ENCODE measurements around the gene ZNF664. TPM values are rescaled to one million over a fixed set of nuclear protein-coding genes. Genes with fewer than 3 reads are reported as not detected.

The ZNF664 gene
- polyA plus RNA-seq, 2 donors = 16.6 to 18.3 TPM

GRCh38 chr12:124002021-124002644 is 29.1 kb downstream of the ZNF664 start:
- H3K9me3 ChIP-seq (ENCODE audit: control insufficient read depth in 2 of 2, insufficient read depth in 1 of 2, low read depth in 1 of 2, low read length in 1 of 2) = no peaks in the 10 kb centered on the region
- H3K27ac ChIP-seq (ENCODE audit: low read depth in 2 of 2, low read length in 1 of 2) = no peak overlapping the region
- WGBS, 2 donors = 84 to 90% methylated on average over 6 of the region's 6 CpGs
- no peaks in the 10 kb centered on the region for H3K27me3 ChIP-seq (ENCODE audit: control insufficient read depth in 1 of 2, insufficient read depth in 2 of 2, low read length in 2 of 2)
- H3K36me3 ChIP-seq (ENCODE audit: control insufficient read depth in 2 of 2, insufficient read depth in 2 of 2, low read length in 1 of 2) = peaks cover 5 to 15% of the 10 kb centered on the region in 2 donors
- no peaks in the 10 kb centered on the region for H3K4me1 ChIP-seq (ENCODE audit: control insufficient read depth in 2 of 2, insufficient read depth in 2 of 2, low read length in 1 of 2)
- H3K4me3 ChIP-seq (ENCODE audit: low read depth in 1 of 2, low read length in 2 of 2) = no peak overlapping the region

GRCh38 chr12:124002654-124003053 is 29.6 kb downstream of the ZNF664 start:
- WGBS, 2 donors = 53 to 55% methylated on average over 2 of the region's 2 CpGs
- Histone ChIP-seq H3K36me3 (ENCODE audit: control insufficient read depth in 2 of 2, insufficient read depth in 2 of 2, low read length in 1 of 2) (peaks cover 5 to 15% of the 10 kb centered on the region in 2 donors), H3K27me3 (ENCODE audit: control insufficient read depth in 1 of 2, insufficient read depth in 2 of 2, low read length in 2 of 2) (no peaks in the 10 kb centered on the region), H3K4me1 (ENCODE audit: control insufficient read depth in 2 of 2, insufficient read depth in 2 of 2, low read length in 1 of 2) (no peaks in the 10 kb centered on the region), H3K27ac (ENCODE audit: low read depth in 2 of 2, low read length in 1 of 2) (no peak overlapping the region), H3K4me3 (ENCODE audit: low read depth in 1 of 2, low read length in 2 of 2) (no peak overlapping the region), H3K9me3 (ENCODE audit: control insufficient read depth in 2 of 2, insufficient read depth in 1 of 2, low read depth in 1 of 2, low read length in 1 of 2) (no peaks in the 10 kb centered on the region)

DNA sequence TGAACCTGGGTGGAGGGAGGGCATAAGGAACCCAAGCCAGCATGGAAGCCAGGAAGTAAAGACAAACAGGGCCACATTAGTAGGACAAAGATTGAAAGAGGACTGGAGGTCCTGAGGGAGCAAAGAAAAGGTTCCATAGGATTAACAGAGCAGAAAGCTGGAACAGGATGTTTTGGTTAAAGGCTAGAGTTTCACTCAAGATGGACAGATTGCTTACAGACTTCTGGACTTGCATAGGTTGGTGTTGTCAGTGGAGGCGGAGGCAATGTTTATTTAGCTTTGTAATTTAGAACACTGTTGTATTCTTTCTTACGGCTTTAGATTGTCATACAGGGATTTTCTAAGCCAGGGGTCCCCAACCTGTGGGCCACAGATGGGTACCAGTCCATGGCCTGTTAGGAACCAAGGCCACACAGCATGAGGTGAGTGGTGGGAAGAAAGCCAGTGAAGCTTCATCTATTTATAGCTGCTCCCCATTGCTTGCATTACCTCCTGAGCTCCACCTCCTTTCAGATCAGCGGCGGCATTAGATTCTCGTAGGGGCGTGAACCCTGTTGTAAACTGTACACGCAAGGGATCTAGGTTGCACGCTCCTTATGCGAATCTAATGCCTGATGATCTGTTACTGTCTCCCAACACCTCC is 31.3 kb downstream of the ZNF664 start:
- Histone ChIP-seq H3K36me3 (ENCODE audit: control insufficient read depth in 2 of 2, insufficient read depth in 2 of 2, low read length in 1 of 2) (peaks cover 0 to 12% of the 10 kb centered on the region in 2 donors), H3K4me1 (ENCODE audit: control insufficient read depth in 2 of 2, insufficient read depth in 2 of 2, low read length in 1 of 2) (no peaks in the 10 kb centered on the region), H3K4me3 (ENCODE audit: low read depth in 1 of 2, low read length in 2 of 2) (no peak overlapping the region), H3K27ac (ENCODE audit: low read depth in 2 of 2, low read length in 1 of 2) (no peak overlapping the region), H3K27me3 (ENCODE audit: control insufficient read depth in 1 of 2, insufficient read depth in 2 of 2, low read length in 2 of 2) (no peaks in the 10 kb centered on the region), H3K9me3 (ENCODE audit: control insufficient read depth in 2 of 2, insufficient read depth in 1 of 2, low read depth in 1 of 2, low read length in 1 of 2) (no peaks in the 10 kb centered on the region)
- 89 to 90% methylated on average over 9 of the region's 9 CpGs for WGBS, 2 donors

DNA sequence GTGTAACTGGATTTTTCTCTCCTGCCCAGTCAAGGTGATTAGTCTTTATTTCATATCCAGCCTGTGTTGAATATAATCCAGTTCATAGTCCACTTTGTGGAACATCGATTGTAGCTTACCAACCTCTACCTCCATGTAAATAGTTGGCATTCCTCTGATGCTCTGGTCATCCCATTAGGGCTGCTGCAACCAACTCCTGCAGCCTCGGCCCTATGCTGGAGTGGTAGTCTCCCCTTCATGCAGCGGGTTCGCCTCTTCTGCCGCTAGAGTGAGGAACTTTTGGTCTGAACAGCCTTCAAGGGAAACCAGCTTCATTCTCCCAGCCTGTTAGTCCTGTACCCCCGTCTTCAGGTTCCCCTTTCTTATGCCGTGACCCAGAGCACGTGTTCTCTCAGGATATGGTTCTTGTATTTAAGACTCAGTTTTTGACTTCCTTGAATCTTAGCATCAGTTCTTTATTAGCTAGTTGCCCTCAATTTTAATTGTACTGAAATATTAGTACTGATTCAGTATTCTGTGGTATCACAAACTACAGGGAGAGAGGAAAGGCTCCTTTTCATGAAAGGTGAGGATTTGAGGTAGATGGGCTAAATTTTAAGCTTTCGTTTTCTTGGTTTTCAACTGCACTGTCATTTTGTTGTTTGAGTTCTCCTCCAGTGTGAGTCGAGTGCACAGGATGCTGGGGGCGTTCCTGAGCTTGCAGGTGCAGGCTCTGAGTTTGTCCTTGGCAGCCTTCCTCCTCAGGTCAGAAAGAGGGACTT is 33.2 kb downstream of the ZNF664 start:
- Histone ChIP-seq H3K36me3 (ENCODE audit: control insufficient read depth in 2 of 2, insufficient read depth in 2 of 2, low read length in 1 of 2) (peaks cover 0 to 10% of the 10 kb centered on the region in 2 donors), H3K4me1 (ENCODE audit: control insufficient read depth in 2 of 2, insufficient read depth in 2 of 2, low read length in 1 of 2) (no peaks in the 10 kb centered on the region)

GRCh38 chr12:124006846-124007713 is 34.1 kb downstream of the ZNF664 start:
- Histone ChIP-seq H3K4me1 (ENCODE audit: control insufficient read depth in 2 of 2, insufficient read depth in 2 of 2, low read length in 1 of 2) (no peaks in the 10 kb centered on the region), H3K27me3 (ENCODE audit: control insufficient read depth in 1 of 2, insufficient read depth in 2 of 2, low read length in 2 of 2) (no peaks in the 10 kb centered on the region), H3K36me3 (ENCODE audit: control insufficient read depth in 2 of 2, insufficient read depth in 2 of 2, low read length in 1 of 2) (peaks cover 3 to 8% of the 10 kb centered on the region in 2 donors), H3K4me3 (ENCODE audit: low read depth in 1 of 2, low read length in 2 of 2) (no peak overlapping the region), H3K27ac (ENCODE audit: low read depth in 2 of 2, low read length in 1 of 2) (no peak overlapping the region), H3K9me3 (ENCODE audit: control insufficient read depth in 2 of 2, insufficient read depth in 1 of 2, low read depth in 1 of 2, low read length in 1 of 2) (no peaks in the 10 kb centered on the region)
- 71 to 75% methylated on average over 14 of the region's 14 CpGs for WGBS, 2 donors

More for the DNA sequence above, 33.2 kb downstream of the ZNF664 start:
- 68 to 73% methylated on average over 11 of the region's 11 CpGs for WGBS, 2 donors
- H3K4me3 ChIP-seq (ENCODE audit: low read depth in 1 of 2, low read length in 2 of 2) = no peak overlapping the region
- H3K9me3 ChIP-seq (ENCODE audit: control insufficient read depth in 2 of 2, insufficient read depth in 1 of 2, low read depth in 1 of 2, low read length in 1 of 2) = no peaks in the 10 kb centered on the region
- H3K27ac ChIP-seq (ENCODE audit: low read depth in 2 of 2, low read length in 1 of 2) = no peak overlapping the region
- H3K27me3 ChIP-seq (ENCODE audit: control insufficient read depth in 1 of 2, insufficient read depth in 2 of 2, low read length in 2 of 2) = no peaks in the 10 kb centered on the region

GRCh38 chr12:124007826-124008570 is 35.0 kb downstream of the ZNF664 start:
- H3K36me3 ChIP-seq (ENCODE audit: control insufficient read depth in 2 of 2, insufficient read depth in 2 of 2, low read length in 1 of 2) = peaks cover 8 to 15% of the 10 kb centered on the region in 2 donors
- H3K27ac ChIP-seq (ENCODE audit: low read depth in 2 of 2, low read length in 1 of 2) = no peak overlapping the region
- no peaks in the 10 kb centered on the region for H3K9me3 ChIP-seq (ENCODE audit: control insufficient read depth in 2 of 2, insufficient read depth in 1 of 2, low read depth in 1 of 2, low read length in 1 of 2)
- H3K27me3 ChIP-seq (ENCODE audit: control insufficient read depth in 1 of 2, insufficient read depth in 2 of 2, low read length in 2 of 2) = no peaks in the 10 kb centered on the region
- 60 to 61% methylated on average over 9 of the region's 9 CpGs for WGBS, 2 donors
- H3K4me3 ChIP-seq (ENCODE audit: low read depth in 1 of 2, low read length in 2 of 2) = no peak overlapping the region
- no peaks in the 10 kb centered on the region for H3K4me1 ChIP-seq (ENCODE audit: control insufficient read depth in 2 of 2, insufficient read depth in 2 of 2, low read length in 1 of 2)

- WGBS, 2 donors = 86 to 87% methylated on average over 3 of the region's 3 CpGs
- H3K36me3 ChIP-seq (ENCODE audit: control insufficient read depth in 2 of 2, insufficient read depth in 2 of 2, low read length in 1 of 2) = peaks cover 8 to 17% of the 10 kb centered on the region in 2 donors
- H3K4me3 ChIP-seq (ENCODE audit: low read depth in 1 of 2, low read length in 2 of 2) = no peak overlapping the region
Observed at GRCh38 chr12:124008595-124008994, 35.6 kb downstream of the ZNF664 start.

DNA sequence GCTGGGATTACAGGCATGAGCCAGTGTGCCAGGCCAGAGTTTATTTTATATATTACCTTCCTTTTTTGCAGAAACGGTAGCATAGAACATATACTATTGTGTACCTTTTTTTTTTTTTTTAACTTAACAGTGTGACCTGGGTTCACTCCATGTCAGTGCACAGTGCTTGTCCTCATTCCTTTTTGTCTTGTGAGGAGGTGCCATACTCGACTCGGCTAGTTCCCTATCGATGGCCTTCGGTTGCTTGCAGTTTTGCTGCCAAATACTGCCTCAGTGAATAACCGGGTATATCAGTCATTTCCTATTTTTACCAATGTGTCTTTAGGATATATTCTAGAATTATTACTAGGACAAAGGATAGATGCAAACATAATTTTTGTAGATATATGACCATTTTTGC is 36.8 kb downstream of the ZNF664 start:
- H3K36me3 ChIP-seq (ENCODE audit: control insufficient read depth in 2 of 2, insufficient read depth in 2 of 2, low read length in 1 of 2) = peaks cover 8 to 17% of the 10 kb centered on the region in 2 donors
- 82 to 86% methylated on average over 6 of the region's 6 CpGs for WGBS, 2 donors
- no peaks in the 10 kb centered on the region for H3K27me3 ChIP-seq (ENCODE audit: control insufficient read depth in 1 of 2, insufficient read depth in 2 of 2, low read length in 2 of 2)
- no peaks in the 10 kb centered on the region for H3K4me1 ChIP-seq (ENCODE audit: control insufficient read depth in 2 of 2, insufficient read depth in 2 of 2, low read length in 1 of 2)
- no peak overlapping the region for H3K4me3 ChIP-seq (ENCODE audit: low read depth in 1 of 2, low read length in 2 of 2)
- H3K9me3 ChIP-seq (ENCODE audit: control insufficient read depth in 2 of 2, insufficient read depth in 1 of 2, low read depth in 1 of 2, low read length in 1 of 2) = no peaks in the 10 kb centered on the region
- no peak overlapping the region for H3K27ac ChIP-seq (ENCODE audit: low read depth in 2 of 2, low read length in 1 of 2)

More at GRCh38 chr12:124008595-124008994, 35.6 kb downstream of the ZNF664 start:
- H3K9me3 ChIP-seq (ENCODE audit: control insufficient read depth in 2 of 2, insufficient read depth in 1 of 2, low read depth in 1 of 2, low read length in 1 of 2) = no peaks in the 10 kb centered on the region
- H3K27me3 ChIP-seq (ENCODE audit: control insufficient read depth in 1 of 2, insufficient read depth in 2 of 2, low read length in 2 of 2) = no peaks in the 10 kb centered on the region
- peak overlapping the region in 1 of 2 donors; percentile 9 for H3K27ac ChIP-seq (ENCODE audit: low read depth in 2 of 2, low read length in 1 of 2)
- H3K4me1 ChIP-seq (ENCODE audit: control insufficient read depth in 2 of 2, insufficient read depth in 2 of 2, low read length in 1 of 2) = no peaks in the 10 kb centered on the region

Data from esophagus (tissue), 2 donors.